GM21786 (cell line): ENCODE data around the gene RMRP.

Source experiments
- ATAC-seq: cut with Tn5 transposase; IDR thresholded peaks from one replicate; pipeline ENCODE4 v1.9.1; 2021; ENCODE audit not compliant: unreplicated experiment

RMRP gene

DNA sequence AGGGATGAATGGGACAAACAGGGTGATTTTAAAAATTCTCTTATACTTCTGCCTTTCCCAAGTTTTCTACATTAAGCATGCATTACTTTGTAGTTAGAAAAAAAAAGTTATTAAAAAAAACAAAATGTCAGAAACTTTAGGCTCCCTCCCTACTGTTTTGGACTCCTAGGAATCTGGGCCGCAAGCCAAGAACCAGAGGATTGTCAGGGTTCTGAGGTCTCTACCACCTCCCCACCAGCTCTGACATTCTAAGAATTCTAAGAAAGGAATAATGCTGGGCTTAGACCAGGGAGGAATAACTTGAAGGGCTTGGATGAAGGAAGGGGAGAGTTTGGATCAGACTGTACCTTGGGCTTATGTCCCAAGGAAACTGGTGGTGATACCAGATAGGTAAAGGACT lies 8.2 kb upstream of the RMRP start:
- ATAC-seq = no peak

GRCh38 chr9:35665471-35665818 lies 7.6 kb upstream of the RMRP start:
- ATAC-seq = no peak

GRCh38 chr9:35664531-35665470 lies 7.0 kb upstream of the RMRP start, which contains the start of gene ARHGEF39:
Gene ARHGEF39 (minus strand): TSS chr9:35665195. CDS start chr9:35665169, 26 bp downstream.
- peak; percentile 76 for ATAC-seq

DNA sequence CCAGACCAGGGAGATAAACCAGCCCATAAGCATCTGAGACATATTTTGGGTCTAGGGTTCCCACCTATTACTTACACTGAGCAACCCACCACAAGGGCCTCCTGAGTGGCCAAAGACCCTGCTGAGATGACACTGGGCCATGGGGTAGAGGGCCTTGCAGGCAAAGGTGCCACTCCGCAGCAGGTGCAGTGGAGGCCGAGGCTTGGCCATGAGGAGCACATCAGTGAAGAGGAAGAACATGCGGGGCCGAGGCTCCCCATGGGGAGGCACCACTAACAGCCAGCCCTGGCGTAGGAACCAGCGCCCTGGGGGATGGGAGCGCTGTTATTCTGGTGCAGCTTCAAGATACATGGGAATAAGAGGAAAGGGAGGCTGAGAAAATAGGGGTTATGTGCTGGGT lies 4.6 kb upstream of the RMRP start:
- ATAC-seq = no peak

DNA sequence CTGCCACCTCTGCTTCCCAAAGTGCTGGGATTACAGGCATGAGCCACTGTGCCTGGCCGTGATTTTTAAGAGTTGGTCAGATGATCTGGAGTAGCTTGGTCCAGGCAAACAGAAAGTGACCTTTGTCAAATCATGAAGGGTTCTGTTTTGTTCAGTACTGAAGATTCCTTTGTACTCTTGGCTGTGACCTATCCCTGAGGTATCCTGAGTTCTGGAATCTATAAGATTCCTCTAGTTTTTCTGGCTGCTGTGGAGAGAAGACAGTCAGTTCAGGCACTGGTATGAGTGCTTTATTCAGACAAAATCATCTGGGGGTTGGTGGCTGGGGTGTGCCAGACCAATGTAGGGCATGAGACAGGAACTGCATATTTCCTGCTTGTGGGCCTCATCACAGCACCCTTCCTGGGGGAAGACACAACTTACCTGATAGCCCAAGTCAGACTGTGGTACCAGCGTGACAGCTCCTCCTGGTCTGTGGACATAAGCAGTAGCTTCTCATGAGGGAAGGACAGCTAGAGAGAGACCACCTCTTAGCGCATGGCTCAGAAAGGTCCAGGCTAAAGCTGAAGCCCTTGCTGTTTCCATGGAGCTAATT lies 4.0 kb upstream of the RMRP start:
- no peak for ATAC-seq

GRCh38 chr9:35660966-35661415 lies 3.2 kb upstream of the RMRP start:
- no peak for ATAC-seq

- no peak for ATAC-seq
Measured at GRCh38 chr9:35659340-35659739, 1.5 kb upstream of the RMRP start.

DNA sequence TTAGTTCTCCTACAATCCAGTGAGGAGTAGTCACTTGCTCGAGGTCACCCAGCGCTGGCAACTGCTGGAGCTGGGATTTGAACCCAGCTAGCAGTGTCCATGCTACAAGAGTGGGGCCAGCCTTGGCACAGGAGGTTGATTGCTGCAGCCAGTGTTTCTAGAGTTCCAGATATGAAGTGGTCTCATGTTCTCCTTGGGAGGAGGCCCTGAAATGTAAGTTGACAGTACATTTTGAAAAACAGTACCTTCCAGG lies 1.1 kb upstream of the RMRP start:
- no peak for ATAC-seq

- ATAC-seq = peak; percentile 65
Measured at GRCh38 chr9:35658137-35658967, 533 bp upstream of the RMRP start, which contains the start of gene CCDC107. Gene CCDC107 (plus strand): TSS chr9:35658292. CDS start chr9:35658380, 88 bp downstream.

DNA sequence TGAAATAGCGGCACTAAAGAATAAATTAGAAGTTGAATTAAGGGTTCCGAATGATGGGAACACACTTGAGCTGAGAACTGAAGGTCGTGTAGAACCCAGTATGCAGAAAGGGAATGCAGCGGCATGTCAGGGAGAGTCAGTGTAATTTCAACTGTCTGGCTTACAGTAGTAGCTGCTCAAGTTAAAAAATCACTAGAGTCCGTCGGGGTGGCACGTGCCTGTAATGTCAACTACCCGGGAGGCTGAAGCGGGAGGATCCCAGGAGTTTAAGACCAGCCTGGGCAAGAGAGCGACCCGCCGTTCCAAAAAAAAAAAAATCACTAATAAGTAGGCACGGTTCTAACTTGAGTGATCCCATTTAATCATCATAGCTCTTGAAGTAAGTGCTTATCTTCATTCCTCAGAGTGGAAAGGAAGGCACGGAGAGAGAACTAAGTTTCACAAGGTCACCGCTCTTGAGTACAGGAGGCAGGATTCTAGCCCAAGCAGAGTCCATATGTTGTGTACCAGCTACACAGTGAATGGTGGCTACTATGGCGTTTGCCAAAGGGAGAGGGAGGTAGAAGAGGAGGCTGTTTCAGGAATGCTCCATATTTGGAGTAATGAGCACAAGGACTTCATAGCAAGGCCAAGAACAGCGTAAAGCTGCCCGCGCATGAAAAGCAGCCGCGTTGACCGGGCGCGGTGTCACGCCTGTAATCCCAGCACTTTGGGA lies 831 bp downstream of the RMRP start:
- ATAC-seq = no peak

DNA sequence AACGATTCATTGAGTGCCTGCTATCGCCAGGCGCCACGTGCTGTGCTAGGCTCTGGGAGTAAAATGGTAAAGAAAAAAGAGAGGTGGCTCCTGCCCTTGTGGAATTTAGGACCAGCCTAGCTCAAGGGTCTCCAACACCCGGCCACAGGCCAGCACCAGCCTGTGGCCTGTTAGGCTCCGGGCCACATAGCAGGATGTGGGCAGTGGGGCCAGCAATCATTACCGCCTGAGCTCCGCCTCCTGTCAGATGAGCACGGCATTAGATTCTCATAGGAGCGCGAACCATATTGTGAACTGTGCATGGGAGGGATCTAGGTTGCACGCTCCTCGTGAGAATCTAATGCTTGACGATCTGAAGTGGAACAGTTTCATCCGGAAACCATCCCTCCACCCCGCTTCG lies 1.5 kb downstream of the RMRP start:
- ATAC-seq = no peak

DNA sequence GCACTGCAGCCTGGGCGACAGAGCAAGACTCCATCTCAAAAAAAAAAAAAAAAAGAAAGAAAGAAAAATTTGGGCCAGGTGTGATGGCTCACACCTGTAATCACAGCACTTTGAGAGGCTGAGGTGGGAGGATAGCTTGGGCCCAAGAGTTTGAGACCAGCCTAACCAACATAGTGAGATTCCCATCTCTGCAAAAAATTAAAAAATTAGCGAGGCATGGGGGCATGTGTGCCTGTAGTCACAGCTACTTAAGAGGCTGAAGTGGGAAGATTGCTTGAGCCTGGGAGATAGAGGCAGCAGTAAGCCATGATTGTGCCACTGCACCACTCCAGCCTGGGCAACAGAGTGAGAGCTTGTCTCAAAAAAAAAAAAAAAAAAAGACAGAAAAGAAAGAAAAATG lies 4.2 kb downstream of the RMRP start:
- ATAC-seq = no peak

GRCh38 chr9:35652829-35653209 lies 5.0 kb downstream of the RMRP start:
- ATAC-seq = no peak

GRCh38 chr9:35651956-35652828 lies 5.6 kb downstream of the RMRP start:
- no peak for ATAC-seq

DNA sequence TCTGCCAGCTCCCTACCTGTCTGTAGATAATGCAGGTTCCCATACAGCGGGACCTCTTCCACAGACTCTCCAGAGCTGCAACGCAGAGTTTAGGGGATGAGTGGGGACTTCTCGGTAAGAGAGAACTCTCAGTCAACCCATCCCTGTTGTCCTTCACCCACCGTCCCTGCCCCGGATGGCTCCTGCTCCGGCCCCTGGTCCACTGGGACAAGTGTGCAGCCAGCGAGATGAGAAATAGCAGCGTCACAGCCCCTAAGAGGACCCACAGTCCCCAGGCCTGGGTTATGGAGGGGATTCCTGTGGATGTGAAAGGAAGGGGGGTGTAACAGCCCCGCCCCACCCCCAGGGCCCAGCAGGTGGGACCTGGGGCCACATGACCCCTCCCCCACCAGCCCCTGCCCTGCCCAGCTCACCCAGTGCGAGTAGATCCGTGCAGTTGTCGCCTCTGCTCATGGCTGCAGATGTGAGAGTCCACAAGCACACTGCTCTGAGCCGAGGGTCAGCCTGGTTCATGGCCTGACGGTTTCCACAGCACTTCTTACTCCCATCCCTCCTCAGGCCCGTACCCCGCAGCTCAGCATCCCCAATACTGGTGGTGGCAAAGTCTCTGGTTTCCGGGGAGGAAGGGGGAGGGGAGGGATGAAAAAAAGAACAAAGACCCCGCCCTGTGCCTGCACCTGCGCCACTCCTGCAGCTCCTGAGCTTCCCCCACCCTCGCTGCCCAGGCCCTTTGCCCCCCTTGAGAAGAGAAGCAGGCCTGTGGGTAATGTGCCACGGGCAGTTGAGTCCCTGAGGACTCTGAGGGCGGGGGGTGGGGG lies 7.3 kb downstream of the RMRP start, which contains the start of gene SIT1:
TSS of gene SIT1 (minus strand) at position 591 of the 818 bp plus-strand sequence. CDS start at position 513, 78 bp downstream.
- ATAC-seq = no peak

DNA sequence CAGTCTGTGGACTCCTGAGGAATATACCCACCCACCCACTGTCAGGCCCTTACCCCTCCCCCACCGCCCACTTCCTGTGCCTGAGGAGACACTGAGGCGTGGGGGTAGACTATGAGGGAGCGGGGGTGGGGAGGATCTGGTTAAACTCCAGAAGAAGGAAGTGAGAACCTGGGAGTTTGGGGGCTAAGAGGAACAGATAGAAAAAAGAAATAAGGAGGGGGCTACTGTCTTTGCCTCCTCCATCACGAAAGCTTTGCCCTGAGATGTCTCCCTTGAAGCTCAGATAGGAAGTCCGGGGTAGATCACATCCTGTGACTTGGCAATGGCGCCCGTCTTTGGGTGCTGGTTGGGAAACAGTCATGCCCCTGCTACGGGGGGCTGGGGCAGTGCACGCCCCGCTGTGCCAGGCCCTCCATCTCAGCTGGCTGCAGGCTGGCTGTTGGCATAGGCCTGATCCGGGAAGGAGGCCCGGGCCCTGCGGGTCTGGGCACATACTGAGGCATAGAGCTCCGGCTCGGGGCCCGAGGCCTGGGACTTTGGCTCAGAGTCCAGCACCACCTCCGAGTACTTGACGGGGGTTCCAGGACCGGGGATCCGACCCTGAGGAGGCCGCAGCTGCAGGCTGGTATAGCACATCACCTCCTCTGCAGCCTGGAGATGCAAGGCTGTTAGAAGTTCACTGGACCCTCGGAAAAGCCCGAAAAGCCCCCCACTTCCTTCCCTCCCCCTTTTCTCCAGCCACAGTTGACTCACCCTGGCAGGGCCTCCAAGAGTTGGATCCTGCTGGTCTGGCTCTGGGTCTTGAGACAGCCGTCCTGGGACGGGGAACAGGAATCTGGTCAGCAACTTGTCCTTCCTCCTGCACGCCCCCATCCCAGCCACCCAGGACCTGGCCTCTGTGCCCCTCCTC lies 8.1 kb downstream of the RMRP start:
- ATAC-seq = no peak

- ATAC-seq = peak; percentile 86
Measured at GRCh38 chr9:35646533-35647265, 11.1 kb downstream of the RMRP start.
